Measurements from ENCODE around the gene FLRT2.

The FLRT2 gene

DNA sequence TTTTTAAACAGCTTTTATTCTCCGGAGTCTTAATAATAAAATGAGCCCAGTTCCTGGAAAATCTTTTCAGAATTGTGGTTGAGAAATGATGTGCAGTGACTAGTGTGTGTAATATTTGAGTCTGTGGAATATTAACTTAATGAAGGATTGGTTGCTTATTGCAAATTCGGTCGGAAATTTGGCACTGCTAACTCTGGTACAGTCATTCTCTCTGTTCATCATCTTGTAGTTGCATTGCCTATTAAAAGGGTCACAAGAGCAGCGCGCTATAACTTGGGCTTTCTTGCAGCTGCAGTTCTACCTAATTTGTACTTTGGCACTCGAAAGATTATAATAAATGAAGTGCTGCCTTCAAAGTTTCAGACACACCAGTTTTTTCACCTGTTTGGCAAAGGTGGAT is 146.0 kb downstream of the FLRT2 start:
- DNase-seq, result no peak

- DNase-seq, result no peak
Observed at GRCh38 chr14:85686908-85687307, 157.0 kb downstream of the FLRT2 start.

DNA sequence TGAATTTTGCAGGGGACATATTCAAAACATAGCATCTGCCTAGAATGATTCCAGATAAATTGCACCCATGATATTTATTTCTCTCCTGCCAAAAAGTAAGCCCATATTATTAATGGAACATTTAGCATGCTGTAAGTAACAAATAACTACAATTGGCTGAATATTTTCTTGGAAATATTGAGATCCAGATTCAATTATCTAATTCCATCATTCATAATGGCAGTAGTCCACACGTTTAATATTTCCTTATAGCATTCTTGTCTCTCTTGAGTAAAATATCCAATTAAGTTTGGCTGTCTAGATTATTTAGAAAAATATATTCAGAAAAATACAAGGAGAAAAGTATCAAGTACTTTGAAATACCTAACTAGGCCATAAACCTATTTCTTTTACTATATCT is 157.5 kb downstream of the FLRT2 start:
- DNase-seq, result no peak

- no peak for DNase-seq
Observed at GRCh38 chr14:85688006-85688405, 158.1 kb downstream of the FLRT2 start.

DNA sequence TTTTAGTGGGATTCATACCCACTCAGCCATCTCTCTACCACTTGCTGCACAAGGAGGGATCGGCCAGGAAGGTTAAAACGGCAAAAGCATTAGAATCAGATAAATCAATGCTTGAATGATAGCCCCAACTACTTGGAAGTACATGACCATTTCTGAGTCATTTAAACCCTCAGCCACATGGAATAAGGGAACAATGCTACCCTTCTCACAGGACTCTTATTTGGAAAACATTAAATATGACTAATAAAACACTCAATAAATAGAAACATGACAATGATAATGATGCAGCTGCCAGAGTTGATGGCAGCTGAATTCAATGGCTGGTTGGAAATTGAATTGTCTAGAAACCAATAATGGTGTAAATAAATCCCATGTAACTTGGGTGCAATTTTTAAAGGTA is 165.4 kb downstream of the FLRT2 start:
- no peak for DNase-seq

- DNase-seq, result no peak
Observed at GRCh38 chr14:85701116-85701515, 171.2 kb downstream of the FLRT2 start.

DNA sequence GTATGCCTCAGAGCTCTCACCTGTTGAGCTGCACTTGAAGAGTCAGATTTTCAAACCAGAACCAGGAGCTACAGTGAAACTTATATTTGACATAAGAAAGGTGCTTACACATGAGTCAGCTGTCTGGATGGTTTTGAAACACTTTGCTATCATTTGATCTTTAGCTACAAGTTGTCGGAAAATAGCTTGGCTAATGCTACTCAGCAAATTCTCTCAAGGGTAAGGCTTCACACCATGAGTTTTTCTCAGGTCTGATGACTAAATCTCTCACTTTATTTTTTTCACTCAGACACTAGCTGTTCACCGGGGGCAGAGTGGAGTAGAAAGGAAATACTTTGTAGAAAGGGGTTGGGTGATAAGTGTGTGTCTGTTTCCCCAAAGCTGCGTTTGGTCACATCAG is 171.8 kb downstream of the FLRT2 start:
- DNase-seq, result no peak

DNA sequence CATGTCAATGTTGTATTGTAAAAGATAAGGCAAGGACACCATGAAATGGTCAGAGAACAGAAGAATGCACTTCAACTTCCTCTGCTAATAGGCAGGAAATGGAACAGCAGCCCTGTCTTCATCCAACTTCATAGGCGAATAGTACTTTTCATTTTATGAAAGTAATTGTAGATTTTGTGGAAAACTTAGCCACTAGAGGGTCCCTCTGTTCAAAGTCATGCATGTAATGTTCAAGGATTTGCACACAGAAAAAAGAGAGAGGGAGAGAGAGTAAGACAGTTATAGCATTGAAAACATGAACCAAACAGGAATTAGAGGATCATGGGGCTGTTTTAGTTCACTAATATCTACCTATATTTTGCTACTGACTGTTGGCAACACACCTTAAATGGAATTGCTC is 172.2 kb downstream of the FLRT2 start:
- no peak for DNase-seq

DNA sequence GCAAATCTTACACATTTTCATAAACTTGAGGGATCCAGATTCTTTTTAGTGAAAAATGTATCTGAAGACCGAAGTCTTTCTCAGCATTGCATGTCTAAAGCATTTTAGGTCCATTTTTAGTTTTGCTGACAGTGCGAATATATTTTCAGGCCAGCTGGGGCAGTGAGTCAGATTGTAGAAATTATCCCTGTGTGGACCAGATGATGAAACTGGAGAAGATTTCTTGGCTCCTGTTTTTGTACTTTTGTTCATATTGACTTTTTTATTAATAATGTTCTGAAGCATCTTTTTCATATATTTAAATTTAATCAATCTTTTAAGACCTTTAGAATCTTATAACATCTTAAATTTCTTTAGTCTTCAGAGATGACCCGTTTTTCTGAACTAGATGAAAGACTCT is 173.1 kb downstream of the FLRT2 start:
- no peak for DNase-seq

Data from NCI-H1436 treated with DMSO at 0.1 percent for 48 hours (cell line).